ENCODE results near the gene KCNT1. TPM values are rescaled to one million over a fixed set of nuclear protein-coding genes. Genes with fewer than 3 reads are reported as not detected.

The KCNT1 gene
- polyA plus RNA-seq, 4 donors = 0.07 to 0.22 (median 0.14) TPM

- DNase-seq (ENCODE audit: low read depth in 4 of 4, low spot score in 3 of 4) = no peak
Measured at GRCh38 chr9:135792268-135793128, 90.5 kb downstream of the KCNT1 start.

GRCh38 chr9:135793221-135794056 is 91.5 kb downstream of the KCNT1 start:
- no peak for DNase-seq (ENCODE audit: low read depth in 4 of 4, low spot score in 3 of 4)

DNA sequence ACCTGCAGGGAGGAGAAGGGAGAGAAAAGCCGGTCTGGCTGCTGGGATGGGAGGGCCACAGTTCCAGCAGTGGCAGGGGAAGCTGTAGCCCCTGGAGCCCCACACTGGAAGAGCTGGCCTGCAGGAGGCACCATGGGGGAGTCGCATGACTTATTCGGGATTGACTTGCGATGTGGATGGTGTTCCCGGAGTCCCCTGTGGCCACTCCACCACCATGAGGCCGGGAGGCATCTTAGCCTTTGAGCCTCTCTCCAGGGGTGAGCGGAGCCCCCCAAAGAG is 92.0 kb downstream of the KCNT1 start:
- no peak for DNase-seq (ENCODE audit: low read depth in 4 of 4, low spot score in 3 of 4)

DNA sequence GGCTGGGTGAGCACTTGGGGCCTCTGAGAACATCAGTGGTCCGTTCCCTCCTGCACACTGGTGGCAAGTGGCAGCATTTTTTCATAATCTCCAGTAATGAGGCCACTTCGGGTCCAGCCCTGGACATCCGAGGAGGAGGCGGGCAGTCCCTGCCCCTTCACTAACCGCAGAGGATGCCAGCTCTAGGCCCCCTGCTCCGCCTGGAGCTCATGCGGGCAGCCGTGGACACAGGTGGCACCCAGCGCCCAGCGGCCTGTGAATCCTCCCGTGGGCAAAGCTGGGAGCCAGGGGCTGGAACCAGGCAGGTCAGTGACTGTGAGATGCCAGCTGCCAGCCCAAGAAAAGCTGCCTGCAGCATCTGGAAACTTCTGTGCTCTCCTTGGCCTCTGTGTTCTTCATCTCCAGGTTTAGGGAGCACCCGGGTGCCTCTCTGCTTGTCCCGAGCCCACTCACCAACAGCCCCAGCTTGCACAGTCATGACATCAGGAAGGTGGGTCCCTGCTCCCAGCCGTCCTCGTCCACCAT is 92.4 kb downstream of the KCNT1 start:
- DNase-seq (ENCODE audit: low read depth in 4 of 4, low spot score in 3 of 4) = no peak

DNA sequence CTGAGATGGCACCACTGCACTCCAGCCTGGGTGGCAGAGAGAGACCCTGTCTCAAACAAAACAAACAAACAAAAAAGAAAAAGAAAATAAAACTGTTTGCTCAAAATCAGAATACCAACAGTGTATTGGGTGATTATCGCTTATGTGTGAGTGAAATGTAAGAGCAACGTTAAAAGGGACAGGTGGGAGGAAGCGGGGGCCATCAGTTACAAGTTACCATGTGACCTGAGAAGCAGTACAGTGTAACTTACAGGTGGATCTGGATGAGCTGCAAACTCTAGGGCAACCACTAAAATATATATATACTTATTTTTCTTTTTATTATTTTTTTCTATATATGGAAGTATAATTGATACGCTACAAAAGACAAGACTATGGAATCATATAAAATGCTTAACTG is 93.4 kb downstream of the KCNT1 start:
- DNase-seq (ENCODE audit: low read depth in 4 of 4, low spot score in 3 of 4) = no peak

DNA sequence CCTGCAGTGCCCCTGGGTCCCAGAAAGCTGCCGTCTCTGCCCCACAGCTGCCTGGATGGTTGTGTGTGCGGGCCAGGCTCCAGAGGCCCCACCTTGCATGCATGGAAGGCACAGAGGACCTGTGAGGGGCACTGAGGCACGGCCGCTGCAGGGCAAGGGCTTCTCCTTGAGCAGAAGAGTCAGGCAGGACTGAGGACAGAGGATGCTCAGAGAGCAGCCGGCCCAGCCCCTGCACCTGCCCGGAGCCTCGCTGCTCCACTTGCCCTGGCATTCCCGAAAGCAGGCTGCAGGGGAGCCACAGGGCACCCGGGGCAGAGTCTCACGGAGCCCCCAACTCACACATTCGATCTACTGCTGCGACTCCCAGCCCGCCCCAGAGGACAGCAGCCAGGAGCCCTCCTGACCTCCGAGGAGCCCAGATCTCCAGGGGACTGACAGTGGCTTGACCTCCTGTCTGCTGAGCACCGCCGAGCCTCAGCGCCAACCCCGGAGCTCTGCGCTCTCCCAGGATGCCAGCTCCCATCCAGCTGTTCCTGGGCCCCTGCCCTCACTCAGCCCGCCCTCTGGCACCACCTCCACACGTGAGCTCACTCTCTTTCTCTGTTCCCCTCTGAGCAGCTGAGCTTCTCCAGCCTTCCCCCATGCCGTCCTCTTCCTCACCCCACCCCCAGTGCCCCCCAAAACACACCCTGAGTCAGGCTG is 95.0 kb downstream of the KCNT1 start:
- no peak for DNase-seq (ENCODE audit: low read depth in 4 of 4, low spot score in 3 of 4)

DNA sequence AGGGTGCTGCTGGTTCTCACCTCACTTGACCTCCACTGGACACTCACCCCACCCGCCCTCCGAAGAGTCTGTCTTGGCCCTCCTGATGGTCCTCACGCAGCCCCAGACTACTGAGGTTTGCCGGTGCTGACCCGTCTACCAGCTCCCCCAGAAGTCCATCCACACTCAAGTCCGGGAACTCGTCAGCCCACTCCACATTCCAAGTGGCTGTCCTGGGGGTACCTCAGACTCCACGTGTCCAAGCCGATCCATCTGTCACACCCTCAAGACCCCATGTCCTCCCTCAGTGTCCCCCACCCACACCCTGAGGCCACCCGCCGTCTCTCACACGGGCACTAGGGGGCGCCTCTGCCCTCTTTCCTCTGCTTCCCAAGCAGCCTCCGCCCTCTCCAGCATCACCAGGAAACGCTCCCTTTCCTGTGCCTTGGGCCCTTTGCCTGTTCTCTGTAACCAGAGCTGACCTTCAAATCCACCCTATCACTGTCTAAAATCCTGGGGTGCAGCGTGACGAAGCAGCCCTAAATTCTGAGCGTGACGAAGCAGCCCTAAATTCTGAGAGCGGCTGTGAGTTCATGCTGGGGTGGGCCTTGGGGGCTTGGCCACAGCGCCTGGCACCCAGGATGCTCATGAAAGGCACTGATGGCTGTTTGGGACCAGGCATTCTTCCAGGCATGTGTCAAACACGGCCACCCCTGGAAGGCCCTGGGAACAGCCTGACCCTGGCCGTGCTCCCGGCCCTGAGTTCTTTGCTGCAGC is 95.7 kb downstream of the KCNT1 start:
- DNase-seq (ENCODE audit: low read depth in 4 of 4, low spot score in 3 of 4) = no peak

- no peak for DNase-seq (ENCODE audit: low read depth in 4 of 4, low spot score in 3 of 4)
Measured at GRCh38 chr9:135798263-135798585, 96.2 kb downstream of the KCNT1 start.

- no peak for DNase-seq (ENCODE audit: low read depth in 4 of 4, low spot score in 3 of 4)
Measured at GRCh38 chr9:135799261-135799660, 97.3 kb downstream of the KCNT1 start.

DNA sequence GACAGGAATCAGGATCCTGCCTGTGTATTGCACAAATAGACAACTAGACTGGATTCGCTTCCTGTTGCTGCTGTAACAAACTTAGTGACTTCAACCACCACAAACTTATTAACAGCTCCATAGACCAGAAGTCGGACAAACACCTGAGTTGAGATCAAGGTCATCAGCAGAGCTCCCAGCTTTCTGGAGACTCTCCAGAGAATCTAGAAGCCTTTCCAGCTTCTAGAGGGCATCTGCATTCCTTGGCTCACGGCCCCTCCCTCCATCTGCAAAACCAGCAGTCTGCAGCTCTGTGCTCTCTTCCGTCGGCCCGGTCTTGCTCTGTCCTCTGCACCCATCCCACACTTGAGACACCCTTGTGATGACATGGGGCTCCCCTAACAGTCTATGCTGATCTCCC is 99.1 kb downstream of the KCNT1 start:
- DNase-seq (ENCODE audit: low read depth in 4 of 4, low spot score in 3 of 4) = no peak

DNA sequence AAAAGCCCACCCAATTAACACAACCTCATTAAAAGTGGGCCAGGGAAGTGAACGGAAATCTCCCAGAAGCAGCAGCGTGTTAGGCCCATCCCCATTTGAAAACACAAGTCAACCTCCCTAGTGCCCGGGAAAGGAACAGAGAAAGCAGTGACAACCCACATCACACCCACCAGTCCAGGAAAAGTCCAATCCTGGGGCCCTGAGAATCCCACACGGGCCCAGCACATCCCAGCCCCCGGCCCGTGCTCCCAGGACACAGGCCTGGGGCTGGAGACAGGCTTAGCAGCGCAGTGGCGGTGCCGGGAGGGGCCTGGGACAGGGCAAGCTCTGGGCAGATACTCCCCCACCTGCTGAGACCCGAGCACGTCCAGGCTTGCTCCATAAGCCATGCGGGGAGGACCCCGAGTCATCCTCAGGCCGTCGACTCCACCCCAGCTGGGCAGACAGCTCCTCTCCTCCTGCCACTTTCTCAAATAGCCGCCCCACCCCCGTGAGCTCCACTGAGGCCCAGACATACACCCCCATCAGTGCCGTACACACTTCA is 101.0 kb downstream of the KCNT1 start:
- DNase-seq (ENCODE audit: low read depth in 4 of 4, low spot score in 3 of 4) = no peak

DNA sequence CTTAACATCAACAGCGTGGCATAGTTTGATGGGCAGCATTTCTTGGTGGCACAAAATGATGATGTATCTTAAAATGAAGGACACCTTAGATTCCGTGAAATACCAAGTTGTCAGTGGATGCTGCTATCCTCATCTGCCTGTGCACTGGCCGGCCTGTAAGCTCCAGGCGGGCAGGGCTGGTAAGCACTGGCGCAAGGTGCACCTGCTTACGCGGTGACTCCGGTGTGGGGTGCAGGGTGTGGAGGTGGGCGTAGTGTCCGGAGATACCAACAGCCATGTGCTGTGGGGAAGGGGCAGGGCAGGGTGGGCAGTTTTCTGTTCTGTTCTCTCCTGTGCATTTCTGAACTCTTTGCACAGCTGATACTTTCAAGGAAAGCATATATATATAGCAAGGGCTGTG is 101.5 kb downstream of the KCNT1 start:
- DNase-seq (ENCODE audit: low read depth in 4 of 4, low spot score in 3 of 4) = no peak

DNA sequence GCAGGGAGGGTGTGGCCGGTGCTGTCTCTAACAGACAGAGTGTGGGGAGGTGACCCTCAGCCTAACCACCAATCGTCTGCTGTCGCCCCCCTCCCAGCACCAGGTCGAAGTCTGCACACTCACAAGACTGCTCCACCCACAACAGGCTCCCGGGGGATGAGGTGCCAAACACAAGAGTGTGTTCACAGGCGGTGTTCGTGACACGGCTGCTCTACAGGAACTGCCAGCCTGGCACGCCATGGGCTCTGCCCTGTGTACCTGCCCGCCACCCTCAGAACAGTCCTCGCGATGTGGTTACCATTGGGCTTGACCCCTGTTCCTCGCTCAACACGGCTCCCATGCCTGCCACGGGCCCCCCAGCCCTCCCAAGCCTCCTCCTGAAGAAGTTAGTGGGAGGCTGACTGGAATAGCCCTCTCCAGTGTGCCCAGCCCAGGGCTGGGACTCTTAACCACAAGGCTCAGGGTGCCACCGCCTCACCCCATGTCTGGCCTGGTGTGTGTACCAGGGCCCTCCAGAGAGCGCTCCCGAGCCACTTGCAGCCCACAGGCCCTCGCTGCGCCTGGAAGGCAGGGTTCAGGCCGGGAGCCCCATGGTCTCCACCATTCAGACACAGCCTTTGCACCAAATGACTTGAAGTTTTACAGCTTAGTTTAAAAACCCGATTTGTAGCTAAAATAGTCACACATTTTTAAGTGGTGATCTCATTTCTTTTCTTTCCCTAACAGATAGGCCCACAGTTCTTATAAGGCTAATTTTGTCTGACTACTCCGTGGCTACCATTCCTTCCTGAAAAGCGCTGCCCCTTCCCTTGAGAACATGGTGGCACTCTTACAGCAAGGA is 102.8 kb downstream of the KCNT1 start:
- no peak for DNase-seq (ENCODE audit: low read depth in 4 of 4, low spot score in 3 of 4)

- DNase-seq (ENCODE audit: low read depth in 4 of 4, low spot score in 3 of 4) = no peak
Measured at GRCh38 chr9:135805422-135806022, 103.5 kb downstream of the KCNT1 start.

DNA sequence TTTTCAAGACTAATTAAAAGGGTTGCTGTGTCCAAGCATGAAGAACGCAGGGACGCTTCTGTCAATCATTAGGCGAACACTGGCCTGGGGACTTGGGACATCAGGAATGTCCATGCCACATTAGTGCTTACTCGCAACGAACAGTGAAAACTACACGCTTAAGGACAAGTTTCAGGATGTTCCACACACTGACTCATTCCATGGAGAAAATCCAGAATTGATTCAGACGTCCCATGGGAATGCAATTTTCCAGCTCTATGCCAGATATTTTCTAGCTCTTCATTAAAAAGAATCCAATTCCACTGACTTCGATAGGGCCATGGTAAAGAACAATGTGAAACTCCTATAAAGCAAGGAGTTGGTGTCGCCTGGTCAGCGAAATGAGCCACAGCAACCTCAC is 107.2 kb downstream of the KCNT1 start:
- no peak for DNase-seq (ENCODE audit: low read depth in 4 of 4, low spot score in 3 of 4)

GRCh38 chr9:135810806-135811575 is 109.0 kb downstream of the KCNT1 start:
- DNase-seq (ENCODE audit: low read depth in 4 of 4, low spot score in 3 of 4) = no peak

DNA sequence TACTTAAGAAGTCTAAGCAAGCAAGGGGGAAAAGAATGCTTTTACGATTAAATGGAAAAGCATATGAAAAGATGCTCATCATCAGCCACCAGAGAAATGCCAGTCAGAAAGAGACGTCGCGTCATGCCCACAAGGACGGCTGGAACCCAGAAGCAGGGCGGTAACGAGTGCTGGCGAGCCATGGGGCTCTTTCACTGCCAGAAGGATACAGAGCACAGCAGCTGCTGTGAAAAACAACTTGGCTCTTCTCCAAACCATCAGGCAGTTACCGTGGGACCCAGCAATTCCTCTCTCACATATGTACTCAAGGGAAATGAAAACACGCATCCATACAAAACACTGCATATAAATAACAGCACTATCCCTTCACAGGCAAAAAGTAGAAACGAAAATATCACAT is 109.8 kb downstream of the KCNT1 start:
- no peak for DNase-seq (ENCODE audit: low read depth in 4 of 4, low spot score in 3 of 4)

- DNase-seq (ENCODE audit: low read depth in 4 of 4, low spot score in 3 of 4) = no peak
Measured at GRCh38 chr9:135812961-135813360, 111.0 kb downstream of the KCNT1 start.
